Ureter (tissue), 1 donor: ENCODE results near the gene DYNC1H1. TPM values are rescaled to one million over a fixed set of nuclear protein-coding genes. Genes with fewer than 3 reads are reported as not detected.

Experiments used
- DNase-seq: peaks from one replicate; pipeline ENCODE4 v3.0.0-alpha.2; 2020; ENCODE audit warnings: low spot score
- total RNA-seq: library from RNA; stranded (reverse); gene quantifications from one replicate; pipeline ENCODE4 v1.2.4, GENCODE V29; 2023
- donor health status: DM: yes; HTN: yes; CAD: no.

The DYNC1H1 gene
- 467 TPM for total RNA-seq

GRCh38 chr14:101964297-101965180, at the start of gene DYNC1H1:
Gene DYNC1H1 (plus strand): TSS chr14:101964573. CDS start chr14:101964692, 119 bp downstream.
- peak; percentile 92 for DNase-seq

- DNase-seq = no peak
Measured at GRCh38 chr14:101915871-101916815, 48.2 kb upstream of the DYNC1H1 start.

- DNase-seq = no peak
Measured at GRCh38 chr14:101916816-101917412, 47.5 kb upstream of the DYNC1H1 start.

GRCh38 chr14:101917413-101918017, 46.9 kb upstream of the DYNC1H1 start:
- DNase-seq = no peak

- no peak for DNase-seq
Measured at GRCh38 chr14:101918065-101918989, 46.0 kb upstream of the DYNC1H1 start.

- DNase-seq = no peak
Measured at GRCh38 chr14:101920271-101920670, 44.1 kb upstream of the DYNC1H1 start.

GRCh38 chr14:101922866-101923265, 41.5 kb upstream of the DYNC1H1 start:
- no peak for DNase-seq

GRCh38 chr14:101925152-101925551, 39.2 kb upstream of the DYNC1H1 start:
- no peak for DNase-seq

- DNase-seq = no peak
Measured at GRCh38 chr14:101926085-101926484, 38.3 kb upstream of the DYNC1H1 start.

GRCh38 chr14:101926620-101927019, 37.8 kb upstream of the DYNC1H1 start:
- no peak for DNase-seq

- peak; percentile 72 for DNase-seq
Measured at GRCh38 chr14:101927859-101928258, 36.5 kb upstream of the DYNC1H1 start.

- DNase-seq = no peak
Measured at GRCh38 chr14:101928415-101928841, 35.9 kb upstream of the DYNC1H1 start.

- DNase-seq = no peak
Measured at GRCh38 chr14:101929096-101929495, 35.3 kb upstream of the DYNC1H1 start.

GRCh38 chr14:101929946-101930345, 34.4 kb upstream of the DYNC1H1 start:
- DNase-seq = no peak

- DNase-seq = no peak
Measured at GRCh38 chr14:101932673-101933072, 31.7 kb upstream of the DYNC1H1 start.

GRCh38 chr14:101933209-101933608, 31.2 kb upstream of the DYNC1H1 start:
- DNase-seq = no peak

- DNase-seq = no peak
Measured at GRCh38 chr14:101934601-101935150, 29.7 kb upstream of the DYNC1H1 start.

GRCh38 chr14:101937926-101938767, 26.2 kb upstream of the DYNC1H1 start:
- no peak for DNase-seq

- DNase-seq = no peak
Measured at GRCh38 chr14:101939646-101940170, 24.7 kb upstream of the DYNC1H1 start.
